ENCODE data around the gene COQ8B. TPM values are rescaled to one million over a fixed set of nuclear protein-coding genes. Genes with fewer than 3 reads are reported as not detected.

The COQ8B gene
- total and polyA plus RNA-seq, 10 donors, result 18.4 to 40.2 (median 32.6) TPM

GRCh38 chr19:40714441-40715299 lies 2.0 kb downstream of the COQ8B start:
- H3K27me3 ChIP-seq (replicated peaks in 1 of 7), result no peaks in the 10 kb centered on the region
- no peaks in the 10 kb centered on the region for H3K9me3 ChIP-seq
- peak overlapping the region; percentile 33 to 84 (median 70) for H3K4me3 ChIP-seq
- peak; percentile 98 for DNase-seq
- WGBS, 5 donors, result 2 to 5% (median 3%) methylated on average over 31 of the region's 31 CpGs
- intact Hi-C loops (cut with DNase I; ENCODE audit: low total_unique reads), result loop anchor here (5.0 kb wide), 1 partner anchor 78 kb away; no protein-coding TSS in a partner anchor
- peak overlapping the region; percentile 78 to 96 (median 92) for H3K27ac ChIP-seq
- no peak for TF ChIP-seq POLR2A (IDR thresholded peaks at IDR 0.05)
- TF ChIP-seq, protein P1, sequence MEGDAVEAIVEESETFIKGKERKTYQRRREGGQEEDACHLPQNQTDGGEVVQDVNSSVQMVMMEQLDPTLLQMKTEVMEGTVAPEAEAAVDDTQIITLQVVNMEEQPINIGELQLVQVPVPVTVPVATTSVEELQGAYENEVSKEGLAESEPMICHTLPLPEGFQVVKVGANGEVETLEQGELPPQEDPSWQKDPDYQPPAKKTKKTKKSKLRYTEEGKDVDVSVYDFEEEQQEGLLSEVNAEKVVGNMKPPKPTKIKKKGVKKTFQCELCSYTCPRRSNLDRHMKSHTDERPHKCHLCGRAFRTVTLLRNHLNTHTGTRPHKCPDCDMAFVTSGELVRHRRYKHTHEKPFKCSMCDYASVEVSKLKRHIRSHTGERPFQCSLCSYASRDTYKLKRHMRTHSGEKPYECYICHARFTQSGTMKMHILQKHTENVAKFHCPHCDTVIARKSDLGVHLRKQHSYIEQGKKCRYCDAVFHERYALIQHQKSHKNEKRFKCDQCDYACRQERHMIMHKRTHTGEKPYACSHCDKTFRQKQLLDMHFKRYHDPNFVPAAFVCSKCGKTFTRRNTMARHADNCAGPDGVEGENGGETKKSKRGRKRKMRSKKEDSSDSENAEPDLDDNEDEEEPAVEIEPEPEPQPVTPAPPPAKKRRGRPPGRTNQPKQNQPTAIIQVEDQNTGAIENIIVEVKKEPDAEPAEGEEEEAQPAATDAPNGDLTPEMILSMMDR (IDR thresholded peaks at IDR 0.05 in 8 of 11, conservative IDR thresholded peaks at IDR 0.05 in 3 of 11), result peak in 2 of 11 experiments; percentile 17 to 20
- peak; percentile 49 to 81 (median 73) for TF ChIP-seq POLR2AphosphoS5 (IDR thresholded peaks at IDR 0.05)
- H3K36me3 ChIP-seq, result peaks cover 0 to 36% (median 17%) of the 10 kb centered on the region in 6 donors
- H3K4me1 ChIP-seq, result peaks cover 32 to 76% (median 50%) of the 10 kb centered on the region in 6 donors

GRCh38 chr19:40713939-40714338 lies 2.7 kb downstream of the COQ8B start:
- Histone ChIP-seq H3K36me3 (peaks cover 0 to 44% (median 23%) of the 10 kb centered on the region in 6 donors), H3K27ac (peak overlapping the region in 5 of 8 donors; percentile 85 to 96 (median 94)), H3K27me3 (replicated peaks in 1 of 7) (no peaks in the 10 kb centered on the region), H3K4me3 (peak overlapping the region in 5 of 8 donors; percentile 43 to 84 (median 71)), H3K9me3 (no peaks in the 10 kb centered on the region), H3K4me1 (peaks cover 27 to 69% (median 43%) of the 10 kb centered on the region in 6 donors)
- WGBS, 5 donors, result 82 to 92% (median 87%) methylated on average over 10 to 11 of the region's 11 CpGs
- intact Hi-C loops (cut with DNase I; ENCODE audit: low total_unique reads), result loop anchor here (5.0 kb wide), 1 partner anchor 78 kb away; no protein-coding TSS in a partner anchor
- TF ChIP-seq POLR2AphosphoS5 (IDR thresholded peaks at IDR 0.05) (no peak), POLR2A (IDR thresholded peaks at IDR 0.05) (no peak)
- TF ChIP-seq, protein P1 (IDR thresholded peaks at IDR 0.05 in 8 of 11, conservative IDR thresholded peaks at IDR 0.05 in 3 of 11), result no peak
- DNase-seq, result peak; percentile 71

GRCh38 chr19:40709817-40710216 lies 6.9 kb downstream of the COQ8B start:
- TF ChIP-seq, protein P1 (IDR thresholded peaks at IDR 0.05 in 8 of 11, conservative IDR thresholded peaks at IDR 0.05 in 3 of 11), result no peak
- TF ChIP-seq POLR2AphosphoS5 (IDR thresholded peaks at IDR 0.05), result no peak
- no peak for TF ChIP-seq POLR2A (IDR thresholded peaks at IDR 0.05)
- peaks cover 0 to 85% (median 49%) of the 10 kb centered on the region in 6 donors for H3K36me3 ChIP-seq
- no peaks in the 10 kb centered on the region for H3K27me3 ChIP-seq (replicated peaks in 1 of 7)
- no peak overlapping the region for H3K27ac ChIP-seq
- peaks cover 5 to 33% (median 10%) of the 10 kb centered on the region in 6 donors for H3K4me1 ChIP-seq
- H3K9me3 ChIP-seq, result no peaks in the 10 kb centered on the region
- 92 to 95% (median 94%) methylated on average over 5 of the region's 5 CpGs for WGBS, 5 donors
- no peak for DNase-seq
- intact Hi-C loops (cut with DNase I; ENCODE audit: low total_unique reads), result loop anchor here (5.0 kb wide), 1 partner anchor 82 kb away; no protein-coding TSS in a partner anchor
- H3K4me3 ChIP-seq, result no peak overlapping the region

- intact Hi-C loops (cut with DNase I; ENCODE audit: low total_unique reads), result no loop called here
- H3K36me3 ChIP-seq, result peaks cover 0 to 100% (median 67%) of the 10 kb centered on the region in 6 donors
- no peaks in the 10 kb centered on the region for H3K27me3 ChIP-seq (replicated peaks in 1 of 7)
- no peak overlapping the region for H3K4me3 ChIP-seq
- 93 to 100% (median 95%) methylated on average over 7 of the region's 7 CpGs for WGBS, 5 donors
- DNase-seq, result no peak
- no peaks in the 10 kb centered on the region for H3K9me3 ChIP-seq
- H3K27ac ChIP-seq, result no peak overlapping the region
- TF ChIP-seq, protein P1 (IDR thresholded peaks at IDR 0.05 in 8 of 11, conservative IDR thresholded peaks at IDR 0.05 in 3 of 11), result no peak
- no peak for TF ChIP-seq POLR2A (IDR thresholded peaks at IDR 0.05)
- TF ChIP-seq POLR2AphosphoS5 (IDR thresholded peaks at IDR 0.05), result no peak
- peaks cover 0 to 11% (median 0%) of the 10 kb centered on the region in 6 donors for H3K4me1 ChIP-seq
Measured at GRCh38 chr19:40707615-40708014, 9.1 kb downstream of the COQ8B start.
